SK-N-SH treated with all-trans-retinoic acid at 6 μM for 48 hours (cell line): ENCODE data around the gene DPEP2NB.
"Not testable (repeated sequence)": the region's sequence is repeated elsewhere in the genome, so short reads cannot be mapped to it uniquely, and the experiment has no call there.

Experiments used
- ATAC-seq: fragments of 200-7000 bp; cut with Tn5 transposase; 3 replicates; pipeline ENCODE4 v1.9.1; 2020; ENCODE audit warnings: mild to moderate bottlenecking, moderate library complexity
- BACH2 ChIP-seq: fragments of 250-450 bp; sonication (Bioruptor Pico); IDR thresholded peaks from 2 replicates; pipeline ENCODE4 v1.9.0; 2021; ENCODE audit warnings: mild to moderate bottlenecking, borderline replicate concordance
- GLIS3 ChIP-seq: fragments of 250-450 bp; sonication (Bioruptor Pico); IDR thresholded peaks from 2 replicates; pipeline ENCODE4 v1.5.0; 2020; ENCODE audit warnings: mild to moderate bottlenecking, moderate library complexity
- ISL1 ChIP-seq: fragments of 250-450 bp; sonication (Bioruptor Pico); IDR thresholded peaks from 2 replicates; pipeline ENCODE4 v2.1.2; 2022; ENCODE audit warnings: mild to moderate bottlenecking, moderate library complexity
- OSR1 ChIP-seq: fragments of 250-450 bp; sonication (Bioruptor Pico); IDR thresholded peaks from 2 replicates; pipeline ENCODE4 v1.8.0; 2022; ENCODE audit warnings: moderate library complexity, mild to moderate bottlenecking, inconsistent platforms
- POU6F1 ChIP-seq: fragments of 250-450 bp; sonication (Bioruptor Pico); IDR thresholded peaks from 2 replicates; pipeline ENCODE4 v1.8.0; 2021; ENCODE audit warnings: low read depth, mild to moderate bottlenecking, moderate library complexity, borderline replicate concordance
- PPARA ChIP-seq: fragments of 250-450 bp; sonication (Bioruptor Pico); IDR thresholded peaks from 2 replicates; pipeline ENCODE4 v1.5.0; 2020; ENCODE audit warnings: mild to moderate bottlenecking, borderline replicate concordance
- RARB ChIP-seq: fragments of 250-450 bp; sonication (Bioruptor Pico); IDR thresholded peaks from 2 replicates; pipeline ENCODE4 v1.8.0; 2021; ENCODE audit warnings: mild to moderate bottlenecking, moderate library complexity
- SNAI2 ChIP-seq: fragments of 250-450 bp; sonication (Bioruptor Pico); IDR thresholded peaks from 2 replicates; pipeline ENCODE4 v1.5.0; 2020; ENCODE audit warnings: mild to moderate bottlenecking, moderate library complexity
- TOX ChIP-seq: fragments of 250-450 bp; sonication (Bioruptor Pico); IDR thresholded peaks from 2 replicates; pipeline ENCODE4 v1.8.0; 2021; ENCODE audit warnings: mild to moderate bottlenecking, moderate library complexity, borderline replicate concordance
- ZC3H10 ChIP-seq: fragments of 250-450 bp; sonication (Bioruptor Pico); IDR thresholded peaks from 2 replicates; pipeline ENCODE4 v1.5.1; 2021; ENCODE audit warnings: mild to moderate bottlenecking, moderate library complexity
- ZFP3 ChIP-seq: fragments of 250-450 bp; sonication (Bioruptor Pico); IDR thresholded peaks from 2 replicates; pipeline ENCODE4 v1.5.0; 2020; ENCODE audit warnings: mild to moderate bottlenecking, moderate library complexity
- ZFP30 ChIP-seq: fragments of 450-650 bp; formaldehyde crosslinking; IDR thresholded peaks from 2 replicates; pipeline ENCODE4 v1.5.0; 2022; ENCODE audit warnings: mild to moderate bottlenecking, moderate library complexity
- ZNF565 ChIP-seq: fragments of 450-650 bp; formaldehyde crosslinking; conservative IDR thresholded peaks from 2 replicates; pipeline ENCODE4 v1.5.0; 2020; ENCODE audit warnings: low read depth, mild to moderate bottlenecking, moderate library complexity
- ZNF70 ChIP-seq: fragments of 450-650 bp; formaldehyde crosslinking; IDR thresholded peaks from 2 replicates; pipeline ENCODE4 v1.5.0; 2020; ENCODE audit warnings: mild to moderate bottlenecking, moderate library complexity
- ZNF8 ChIP-seq: fragments of 450-650 bp; formaldehyde crosslinking; IDR thresholded peaks from 2 replicates; pipeline ENCODE4 v1.5.0; 2020; ENCODE audit warnings: mild to moderate bottlenecking, moderate library complexity
- TF ChIP-seq, protein P1 (sequence below): fragments of 250-450 bp; sonication (Bioruptor Pico); IDR thresholded peaks from 2 replicates; pipeline ENCODE4 v1.5.1; 2021; ENCODE audit warnings: mild to moderate bottlenecking, moderate library complexity
- TF ChIP-seq, protein P2 (sequence below): fragments of 250-450 bp; sonication (Bioruptor Pico); IDR thresholded peaks from 2 replicates; pipeline ENCODE4 v1.5.0; 2020; ENCODE audit warnings: mild to moderate bottlenecking, moderate library complexity
- TF ChIP-seq, protein P3 (sequence below): fragments of 250-450 bp; sonication (Bioruptor Pico); IDR thresholded peaks from 2 replicates; pipeline ENCODE4 v1.8.0; 2020; ENCODE audit warnings: mild to moderate bottlenecking, moderate library complexity, borderline replicate concordance

The DPEP2NB gene

GRCh38 chr16:68031951-68032350 is 16.2 kb upstream of the DPEP2NB start:
- no peak for ATAC-seq
- TF ChIP-seq, protein P1, sequence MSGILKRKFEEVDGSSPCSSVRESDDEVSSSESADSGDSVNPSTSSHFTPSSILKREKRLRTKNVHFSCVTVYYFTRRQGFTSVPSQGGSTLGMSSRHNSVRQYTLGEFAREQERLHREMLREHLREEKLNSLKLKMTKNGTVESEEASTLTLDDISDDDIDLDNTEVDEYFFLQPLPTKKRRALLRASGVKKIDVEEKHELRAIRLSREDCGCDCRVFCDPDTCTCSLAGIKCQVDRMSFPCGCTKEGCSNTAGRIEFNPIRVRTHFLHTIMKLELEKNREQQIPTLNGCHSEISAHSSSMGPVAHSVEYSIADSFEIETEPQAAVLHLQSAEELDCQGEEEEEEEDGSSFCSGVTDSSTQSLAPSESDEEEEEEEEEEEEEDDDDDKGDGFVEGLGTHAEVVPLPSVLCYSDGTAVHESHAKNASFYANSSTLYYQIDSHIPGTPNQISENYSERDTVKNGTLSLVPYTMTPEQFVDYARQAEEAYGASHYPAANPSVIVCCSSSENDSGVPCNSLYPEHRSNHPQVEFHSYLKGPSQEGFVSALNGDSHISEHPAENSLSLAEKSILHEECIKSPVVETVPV (CRISPR knock-in tag): no peak
- no peak for TF ChIP-seq ZFP30 (CRISPR knock-in tag)
- TF ChIP-seq ZC3H10 (CRISPR knock-in tag): no peak
- TF ChIP-seq SNAI2: no peak
- TF ChIP-seq POU6F1 (CRISPR knock-in tag): no peak
- no peak for TF ChIP-seq PPARA
- TF ChIP-seq ZNF565 (CRISPR knock-in tag): no peak
- no peak for TF ChIP-seq BACH2 (CRISPR knock-in tag)
- no peak for TF ChIP-seq TOX (CRISPR knock-in tag)
- TF ChIP-seq, protein P2, sequence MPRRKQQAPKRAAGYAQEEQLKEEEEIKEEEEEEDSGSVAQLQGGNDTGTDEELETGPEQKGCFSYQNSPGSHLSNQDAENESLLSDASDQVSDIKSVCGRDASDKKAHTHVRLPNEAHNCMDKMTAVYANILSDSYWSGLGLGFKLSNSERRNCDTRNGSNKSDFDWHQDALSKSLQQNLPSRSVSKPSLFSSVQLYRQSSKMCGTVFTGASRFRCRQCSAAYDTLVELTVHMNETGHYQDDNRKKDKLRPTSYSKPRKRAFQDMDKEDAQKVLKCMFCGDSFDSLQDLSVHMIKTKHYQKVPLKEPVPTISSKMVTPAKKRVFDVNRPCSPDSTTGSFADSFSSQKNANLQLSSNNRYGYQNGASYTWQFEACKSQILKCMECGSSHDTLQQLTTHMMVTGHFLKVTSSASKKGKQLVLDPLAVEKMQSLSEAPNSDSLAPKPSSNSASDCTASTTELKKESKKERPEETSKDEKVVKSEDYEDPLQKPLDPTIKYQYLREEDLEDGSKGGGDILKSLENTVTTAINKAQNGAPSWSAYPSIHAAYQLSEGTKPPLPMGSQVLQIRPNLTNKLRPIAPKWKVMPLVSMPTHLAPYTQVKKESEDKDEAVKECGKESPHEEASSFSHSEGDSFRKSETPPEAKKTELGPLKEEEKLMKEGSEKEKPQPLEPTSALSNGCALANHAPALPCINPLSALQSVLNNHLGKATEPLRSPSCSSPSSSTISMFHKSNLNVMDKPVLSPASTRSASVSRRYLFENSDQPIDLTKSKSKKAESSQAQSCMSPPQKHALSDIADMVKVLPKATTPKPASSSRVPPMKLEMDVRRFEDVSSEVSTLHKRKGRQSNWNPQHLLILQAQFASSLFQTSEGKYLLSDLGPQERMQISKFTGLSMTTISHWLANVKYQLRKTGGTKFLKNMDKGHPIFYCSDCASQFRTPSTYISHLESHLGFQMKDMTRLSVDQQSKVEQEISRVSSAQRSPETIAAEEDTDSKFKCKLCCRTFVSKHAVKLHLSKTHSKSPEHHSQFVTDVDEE (CRISPR knock-in tag): no peak
- TF ChIP-seq ISL1 (CRISPR knock-in tag): no peak
- no peak for TF ChIP-seq ZNF70 (CRISPR knock-in tag)
- TF ChIP-seq ZNF8 (CRISPR knock-in tag): no peak
- no peak for TF ChIP-seq RARB (CRISPR knock-in tag)
- TF ChIP-seq, protein P3, sequence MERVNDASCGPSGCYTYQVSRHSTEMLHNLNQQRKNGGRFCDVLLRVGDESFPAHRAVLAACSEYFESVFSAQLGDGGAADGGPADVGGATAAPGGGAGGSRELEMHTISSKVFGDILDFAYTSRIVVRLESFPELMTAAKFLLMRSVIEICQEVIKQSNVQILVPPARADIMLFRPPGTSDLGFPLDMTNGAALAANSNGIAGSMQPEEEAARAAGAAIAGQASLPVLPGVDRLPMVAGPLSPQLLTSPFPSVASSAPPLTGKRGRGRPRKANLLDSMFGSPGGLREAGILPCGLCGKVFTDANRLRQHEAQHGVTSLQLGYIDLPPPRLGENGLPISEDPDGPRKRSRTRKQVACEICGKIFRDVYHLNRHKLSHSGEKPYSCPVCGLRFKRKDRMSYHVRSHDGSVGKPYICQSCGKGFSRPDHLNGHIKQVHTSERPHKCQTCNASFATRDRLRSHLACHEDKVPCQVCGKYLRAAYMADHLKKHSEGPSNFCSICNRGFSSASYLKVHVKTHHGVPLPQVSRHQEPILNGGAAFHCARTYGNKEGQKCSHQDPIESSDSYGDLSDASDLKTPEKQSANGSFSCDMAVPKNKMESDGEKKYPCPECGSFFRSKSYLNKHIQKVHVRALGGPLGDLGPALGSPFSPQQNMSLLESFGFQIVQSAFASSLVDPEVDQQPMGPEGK (CRISPR knock-in tag): no peak

DNA sequence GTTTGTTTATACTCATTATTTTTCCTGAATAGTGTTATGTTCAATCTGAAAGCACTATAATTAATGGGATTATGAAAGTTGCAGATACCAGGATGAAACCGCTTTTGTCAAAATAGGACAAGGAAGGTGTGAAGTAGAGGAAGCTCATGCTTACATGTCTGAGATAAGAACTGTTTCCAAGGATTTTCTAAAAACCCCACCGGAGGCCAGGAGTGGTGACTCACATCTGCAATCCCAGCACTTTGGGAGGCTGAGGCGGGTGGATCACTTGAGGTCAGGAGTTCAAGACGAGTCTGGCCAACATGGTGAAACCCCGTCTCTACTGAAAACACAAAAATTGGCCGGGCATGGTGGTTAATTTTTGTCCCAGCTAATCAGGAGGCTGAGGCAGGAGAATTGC is 14.4 kb upstream of the DPEP2NB start:
- not testable (repeated sequence) for ATAC-seq

DNA sequence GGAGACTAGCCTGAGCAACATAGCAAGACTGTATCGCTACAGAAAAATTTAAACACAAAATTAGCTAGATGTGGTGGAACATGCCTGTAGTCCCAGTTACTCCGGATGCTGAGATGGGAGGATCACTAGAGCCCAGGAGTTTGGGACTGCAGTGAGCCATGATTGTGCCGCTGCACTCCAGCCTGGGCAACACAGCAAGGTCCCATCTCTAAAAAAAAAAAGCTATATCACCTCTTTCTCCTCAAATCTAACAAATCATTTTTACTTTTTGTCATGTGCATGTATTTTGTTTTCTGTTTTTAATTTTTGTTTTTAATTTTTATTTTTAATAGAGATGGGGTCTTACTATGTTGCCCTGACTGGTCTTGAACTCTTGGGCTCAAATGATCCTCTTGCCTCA is 13.3 kb upstream of the DPEP2NB start:
- no peak for ATAC-seq
- TF ChIP-seq, protein P1 (CRISPR knock-in tag): no peak
- TF ChIP-seq ZNF565 (CRISPR knock-in tag) (no peak), RARB (CRISPR knock-in tag) (no peak), OSR1 (CRISPR knock-in tag) (no peak), TOX (CRISPR knock-in tag) (no peak), ZFP3 (CRISPR knock-in tag) (no peak), GLIS3 (CRISPR knock-in tag) (no peak), ZNF70 (CRISPR knock-in tag) (no peak), SNAI2 (no peak), ISL1 (CRISPR knock-in tag) (no peak)
- TF ChIP-seq, protein P3 (CRISPR knock-in tag): no peak
- TF ChIP-seq, protein P2 (CRISPR knock-in tag): no peak
